ENCODE results near the gene NOBOX. TPM values are rescaled to one million over a fixed set of nuclear protein-coding genes. Genes with fewer than 3 reads are reported as not detected.

Gene NOBOX
- total RNA-seq, 1 experiment from 2014 or later: not detected

Other genes with a start within 250 kb of the NOBOX start
- not detected in 2 replicates for gene CTAGE4, start 220.2 kb downstream of the NOBOX start, total RNA-seq (2021)
- 3.5 and 4.6 TPM in 2 replicates for gene ARHGEF35, start 207.9 kb downstream of the NOBOX start, total RNA-seq (2021)
- gene OR2A42, start 164.1 kb downstream of the NOBOX start, total RNA-seq (2021): 0.21 and 0.37 TPM in 2 replicates
- gene OR2A7, start 138.9 kb downstream of the NOBOX start, total RNA-seq (2021): 1.2 and 2.0 TPM in 2 replicates
- 2.1 and 2.8 TPM in 2 replicates for gene CTAGE8, start 134.4 kb downstream of the NOBOX start, total RNA-seq (2021)
- 0.44 and 0.60 TPM in 2 replicates for gene OR2A1, start 91.3 kb downstream of the NOBOX start, total RNA-seq (2021)
- 9.3 and 9.5 TPM in 2 replicates for gene ARHGEF5, start 48.3 kb downstream of the NOBOX start, total RNA-seq (2021)